ENCODE results near the gene BUD31.

BUD31 gene

GRCh38 chr7:99437946-99438572 is 29.3 kb downstream of the BUD31 start:
- no peak for DNase-seq

GRCh38 chr7:99438573-99439480 is 30.1 kb downstream of the BUD31 start, which contains the start of the genes CPSF4 and PTCD1:
CPSF4 (plus strand) TSS chr7:99438943; CDS start chr7:99439083, 140 bp downstream.
PTCD1 (minus strand) TSS chr7:99438798; CDS start chr7:99435242, 3,556 bp downstream.
- peak; percentile 82 for DNase-seq

GRCh38 chr7:99440195-99440594 is 31.4 kb downstream of the BUD31 start:
- no peak for DNase-seq

GRCh38 chr7:99446096-99446495 is 37.3 kb downstream of the BUD31 start:
- no peak for DNase-seq

GRCh38 chr7:99447943-99448342 is 39.2 kb downstream of the BUD31 start:
- DNase-seq, result no peak

GRCh38 chr7:99448855-99449254 is 40.1 kb downstream of the BUD31 start:
- DNase-seq, result no peak

GRCh38 chr7:99449326-99449725 is 40.6 kb downstream of the BUD31 start:
- DNase-seq, result no peak

GRCh38 chr7:99451936-99452335 is 43.2 kb downstream of the BUD31 start:
- DNase-seq, result no peak

GRCh38 chr7:99452541-99452940 is 43.8 kb downstream of the BUD31 start:
- DNase-seq, result no peak

- DNase-seq, result no peak
Observed at GRCh38 chr7:99453105-99453504, 44.3 kb downstream of the BUD31 start.

GRCh38 chr7:99455874-99456273 is 47.1 kb downstream of the BUD31 start:
- DNase-seq, result no peak

- no peak for DNase-seq
Observed at GRCh38 chr7:99456288-99456687, 47.5 kb downstream of the BUD31 start.

- no peak for DNase-seq
Observed at GRCh38 chr7:99457050-99457649, 48.4 kb downstream of the BUD31 start.

GRCh38 chr7:99457650-99458493 is 49.1 kb downstream of the BUD31 start:
- DNase-seq, result no peak

- no peak for DNase-seq
Observed at GRCh38 chr7:99459087-99459486, 50.3 kb downstream of the BUD31 start.

GRCh38 chr7:99460651-99461050 is 51.9 kb downstream of the BUD31 start:
- no peak for DNase-seq

- DNase-seq, result no peak
Observed at GRCh38 chr7:99461221-99461620, 52.5 kb downstream of the BUD31 start.

- DNase-seq, result no peak
Observed at GRCh38 chr7:99465421-99465768, 56.6 kb downstream of the BUD31 start.

- no peak for DNase-seq
Observed at GRCh38 chr7:99468336-99468918, 59.7 kb downstream of the BUD31 start.

Measured in activated T-cell treated with anti-CD3 and anti-CD28 coated beads for 4 hours (primary cell).